Hepatocyte (in vitro differentiated cells): Measurements from ENCODE around the gene CNBP. TPM values are rescaled to one million over a fixed set of nuclear protein-coding genes. Genes with fewer than 3 reads are reported as not detected.

ENCODE experiments used
- DNase-seq: peaks from one replicate; pipeline ENCODE4 v3.0.0-alpha.2; 2016; ENCODE audit warnings: low spot score
- H2AFZ ChIP-seq: fragments of 200-600 bp; sonication (generic); 2 replicates; pipeline ENCODE4 v1.6.0; 2016; ENCODE audit warnings: antibody characterized with exemption, mild to moderate bottlenecking
- H3K27ac ChIP-seq: fragments of 200-600 bp; sonication (generic); 2 replicates; pipeline ENCODE4 v1.5.1; 2016; ENCODE audit warnings: mild to moderate bottlenecking
- H3K27me3 ChIP-seq: fragments of 200-600 bp; sonication (generic); 2 replicates; pipeline ENCODE4 v1.6.1; 2016
- H3K36me3 ChIP-seq: fragments of 200-600 bp; sonication (generic); replicated peaks from 2 replicates; pipeline ENCODE4 v1.5.1; 2016; ENCODE audit warnings: low read depth; ENCODE audit not compliant: insufficient read depth
- H3K4me1 ChIP-seq: fragments of 200-600 bp; sonication (generic); 2 replicates; pipeline ENCODE4 v1.5.1; 2016; ENCODE audit warnings: mild to moderate bottlenecking, moderate library complexity; ENCODE audit not compliant: insufficient read depth
- H3K4me2 ChIP-seq: fragments of 200-600 bp; sonication (generic); 2 replicates; pipeline ENCODE4 v1.6.0; 2016
- H3K4me3 ChIP-seq: fragments of 200-600 bp; sonication (generic); 2 replicates; pipeline ENCODE4 v1.5.1; 2016; ENCODE audit warnings: mild to moderate bottlenecking
- H3K79me2 ChIP-seq: fragments of 200-600 bp; sonication (generic); 2 replicates; pipeline ENCODE4 v1.6.0; 2017; ENCODE audit warnings: mild to moderate bottlenecking
- H3K9me2 ChIP-seq: fragments of 200-600 bp; sonication (generic); replicated peaks from 2 replicates; pipeline ENCODE4 v1.6.0; 2017; ENCODE audit warnings: mild to moderate bottlenecking; ENCODE audit not compliant: insufficient read depth
- H3K9me3 ChIP-seq: fragments of 200-600 bp; sonication (generic); 2 replicates; pipeline ENCODE4 v1.5.1; 2016; ENCODE audit warnings: low read depth, mild to moderate bottlenecking
- H4K20me1 ChIP-seq: fragments of 200-600 bp; sonication (generic); 2 replicates; pipeline ENCODE4 v1.6.0; 2016; ENCODE audit warnings: mild to moderate bottlenecking; ENCODE audit not compliant: insufficient read depth, poor library complexity, severe bottlenecking
- EZH2 ChIP-seq: fragments of 200-600 bp; sonication (generic); IDR thresholded peaks from 2 replicates; pipeline ENCODE4 v1.6.1; 2016; ENCODE audit warnings: antibody characterized with exemption, mild to moderate bottlenecking, borderline replicate concordance
- EZH2phosphoT487 ChIP-seq: fragments of 200-600 bp; sonication (generic); IDR thresholded peaks from one replicate; pipeline ENCODE4 v1.6.1; 2018; ENCODE audit warnings: antibody characterized with exemption, mild to moderate bottlenecking, low read depth, moderate library complexity; ENCODE audit not compliant: unreplicated experiment, severe bottlenecking
- WGBS: methylation state at CpG from one replicate; pipeline ENCODE4 v1.1.6; 2016; ENCODE audit warnings: low lambda C conversion rate; ENCODE audit errors: missing lambda C conversion rate; 5-methylcytosine and 5-hydroxymethylcytosine counted together
- polyA plus RNA-seq: library from polyadenylated mRNA; unstranded; fragments of >200 nt; fragmentation: Nextera tagmentation; extraction: Ambion mirVana; gene quantifications from 2 replicates; pipeline ENCODE4 v1.2.1, GENCODE V29; 2016
- total RNA-seq: library from RNA; depleted of rRNA; stranded (reverse); fragments of >200 nt; gene quantifications from 2 replicates; pipeline ENCODE4 v1.2.3, GENCODE V29; 2014
- TF ChIP-seq, protein P1 (sequence below): fragments of 200-600 bp; sonication (generic); IDR thresholded peaks from 2 replicates; pipeline ENCODE4 v1.5.1; 2016; ENCODE audit warnings: antibody characterized with exemption, mild to moderate bottlenecking; ENCODE audit not compliant: poor library complexity

CNBP gene
- total and polyA plus RNA-seq, 2 experiments from 2014 or later, result 289 to 316 TPM

DNA sequence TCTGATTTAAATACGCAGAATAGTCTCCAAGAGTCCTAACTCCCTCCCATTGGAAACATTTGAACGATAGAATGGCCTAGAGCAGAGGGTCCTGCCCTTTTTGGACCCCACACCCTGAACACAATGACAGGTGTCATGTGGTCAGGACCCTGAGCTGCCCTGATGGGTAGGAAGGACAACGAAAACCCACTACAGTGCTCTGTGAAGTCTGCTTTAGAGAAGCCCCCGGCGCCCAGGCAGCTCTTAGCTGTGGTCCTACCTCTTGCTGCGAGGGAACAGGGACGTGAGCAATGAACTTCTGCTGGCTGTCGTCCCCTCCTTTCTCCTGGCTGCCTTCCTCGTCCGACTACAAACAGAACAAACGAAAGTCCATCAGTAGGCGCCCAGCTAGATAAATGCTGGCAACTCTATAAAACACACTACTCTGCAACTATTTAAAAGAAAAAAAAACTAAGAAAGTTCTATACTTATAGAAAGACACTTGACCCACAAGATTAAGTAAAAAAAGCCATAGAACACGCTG lies 53.3 kb downstream of the CNBP start:
- Histone ChIP-seq H3K9me3 (no peaks in the 10 kb centered on the region), H2AFZ (no peak overlapping the region), H4K20me1 (no peaks in the 10 kb centered on the region), H3K4me1 (no peaks in the 10 kb centered on the region), H3K27me3 (no peaks in the 10 kb centered on the region), H3K36me3 (no peaks in the 10 kb centered on the region), H3K9me2 (no peaks in the 10 kb centered on the region), H3K27ac (no peak overlapping the region), H3K79me2 (no peaks in the 10 kb centered on the region), H3K4me3 (no peak overlapping the region), H3K4me2 (no peak overlapping the region)
- TF ChIP-seq EZH2, result no peak
- TF ChIP-seq, protein P1, sequence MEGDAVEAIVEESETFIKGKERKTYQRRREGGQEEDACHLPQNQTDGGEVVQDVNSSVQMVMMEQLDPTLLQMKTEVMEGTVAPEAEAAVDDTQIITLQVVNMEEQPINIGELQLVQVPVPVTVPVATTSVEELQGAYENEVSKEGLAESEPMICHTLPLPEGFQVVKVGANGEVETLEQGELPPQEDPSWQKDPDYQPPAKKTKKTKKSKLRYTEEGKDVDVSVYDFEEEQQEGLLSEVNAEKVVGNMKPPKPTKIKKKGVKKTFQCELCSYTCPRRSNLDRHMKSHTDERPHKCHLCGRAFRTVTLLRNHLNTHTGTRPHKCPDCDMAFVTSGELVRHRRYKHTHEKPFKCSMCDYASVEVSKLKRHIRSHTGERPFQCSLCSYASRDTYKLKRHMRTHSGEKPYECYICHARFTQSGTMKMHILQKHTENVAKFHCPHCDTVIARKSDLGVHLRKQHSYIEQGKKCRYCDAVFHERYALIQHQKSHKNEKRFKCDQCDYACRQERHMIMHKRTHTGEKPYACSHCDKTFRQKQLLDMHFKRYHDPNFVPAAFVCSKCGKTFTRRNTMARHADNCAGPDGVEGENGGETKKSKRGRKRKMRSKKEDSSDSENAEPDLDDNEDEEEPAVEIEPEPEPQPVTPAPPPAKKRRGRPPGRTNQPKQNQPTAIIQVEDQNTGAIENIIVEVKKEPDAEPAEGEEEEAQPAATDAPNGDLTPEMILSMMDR, result no peak
- no peak for TF ChIP-seq EZH2phosphoT487
- 93% methylated on average over 13 of the region's 13 CpGs for WGBS
- no peak for DNase-seq

DNA sequence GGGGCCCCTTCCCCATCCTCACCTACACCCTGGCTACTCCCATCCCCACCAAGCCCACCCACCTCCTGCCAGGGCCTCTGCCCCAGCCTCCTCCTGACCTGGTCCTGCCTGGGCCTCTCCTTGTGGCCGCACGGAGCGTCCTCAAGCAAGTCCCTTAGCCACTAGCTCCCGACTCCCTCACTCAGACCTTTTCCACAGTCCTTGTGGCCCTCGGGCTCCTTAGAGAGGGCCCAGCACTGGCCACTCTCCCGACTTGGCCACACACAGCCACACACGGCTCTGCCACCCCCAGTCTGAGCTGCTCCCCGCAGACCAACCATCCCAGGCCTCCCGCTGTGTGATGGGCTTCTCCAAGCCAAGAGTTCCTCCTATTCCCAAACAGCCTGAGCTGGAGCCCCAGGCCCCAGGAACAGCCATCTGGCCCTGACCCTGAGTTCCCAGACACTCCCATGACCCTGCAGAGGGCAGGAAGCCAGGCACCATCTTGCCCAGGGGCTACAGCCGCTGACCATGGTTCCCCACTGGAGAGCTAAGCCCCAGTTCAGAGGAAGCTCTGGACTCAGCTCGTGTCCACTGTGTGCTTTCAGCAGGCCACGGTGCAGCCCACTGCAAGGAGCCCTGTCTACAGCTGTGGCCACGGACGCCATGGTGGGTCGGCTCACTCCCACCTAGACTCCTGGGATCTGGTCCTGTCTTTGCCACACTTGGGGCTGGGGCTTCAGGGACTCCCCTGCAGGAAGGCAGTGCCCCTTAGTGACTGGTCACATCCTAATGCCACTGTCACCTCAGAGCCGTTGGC lies 55.1 kb downstream of the CNBP start:
- no peak overlapping the region for H3K27ac ChIP-seq
- no peak overlapping the region for H2AFZ ChIP-seq
- DNase-seq, result no peak
- no peaks in the 10 kb centered on the region for H3K27me3 ChIP-seq
- no peaks in the 10 kb centered on the region for H3K9me2 ChIP-seq
- H3K79me2 ChIP-seq, result no peaks in the 10 kb centered on the region
- no peak for TF ChIP-seq EZH2phosphoT487
- TF ChIP-seq EZH2, result no peak
- TF ChIP-seq, protein P1, result no peak
- 96% methylated on average over 16 of the region's 16 CpGs for WGBS
- no peak overlapping the region for H3K4me2 ChIP-seq
- no peaks in the 10 kb centered on the region for H4K20me1 ChIP-seq
- H3K4me3 ChIP-seq, result no peak overlapping the region
- H3K36me3 ChIP-seq, result no peaks in the 10 kb centered on the region
- no peaks in the 10 kb centered on the region for H3K9me3 ChIP-seq
- H3K4me1 ChIP-seq, result peaks cover 3% of the 10 kb centered on the region

DNA sequence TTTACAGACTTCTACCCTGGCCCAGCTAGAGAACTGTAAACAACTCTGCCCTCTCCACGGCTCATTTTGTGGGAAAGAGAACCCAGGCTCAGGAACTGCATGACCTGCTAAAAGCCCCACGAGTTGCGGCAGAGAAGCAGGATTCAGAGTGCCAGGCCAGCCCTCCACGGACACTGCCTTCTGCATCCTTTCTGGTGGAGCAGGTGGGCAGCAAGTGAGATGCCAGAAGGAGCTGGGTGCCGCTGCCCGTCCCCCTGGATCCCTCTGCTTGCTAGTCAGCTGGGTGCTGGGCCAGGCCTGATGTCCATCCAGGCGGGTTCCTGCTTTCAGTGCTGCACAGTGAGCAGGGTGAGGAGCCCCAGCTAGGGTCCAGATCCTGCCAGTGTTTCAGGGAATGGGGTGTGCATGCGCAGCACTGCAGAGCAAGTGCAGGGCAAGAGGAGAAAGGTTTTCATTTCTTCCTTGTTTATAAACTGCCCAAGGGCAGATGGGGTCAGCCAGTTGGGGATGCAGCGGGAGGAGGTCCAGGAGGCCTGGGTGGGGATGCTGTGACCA lies 56.9 kb downstream of the CNBP start:
- no peak for TF ChIP-seq EZH2
- no peak overlapping the region for H3K27ac ChIP-seq
- no peaks in the 10 kb centered on the region for H3K9me2 ChIP-seq
- H4K20me1 ChIP-seq, result no peaks in the 10 kb centered on the region
- peaks cover 16% of the 10 kb centered on the region for H3K4me1 ChIP-seq
- no peak overlapping the region for H3K4me3 ChIP-seq
- H3K27me3 ChIP-seq, result no peaks in the 10 kb centered on the region
- no peak overlapping the region for H3K4me2 ChIP-seq
- no peaks in the 10 kb centered on the region for H3K79me2 ChIP-seq
- H3K36me3 ChIP-seq, result no peaks in the 10 kb centered on the region
- H2AFZ ChIP-seq, result no peak overlapping the region
- 93% methylated on average over 9 of the region's 9 CpGs for WGBS
- DNase-seq, result no peak
- H3K9me3 ChIP-seq, result no peaks in the 10 kb centered on the region
